ENCODE measurements around the gene ITGA1.

ITGA1 gene

GRCh38 chr5:52983731-52984636 lies 196.3 kb downstream of the ITGA1 start:
- H3K27ac Mint-ChIP-seq, result no peak overlapping the region
- no peak for DNase-seq (ENCODE audit: low spot score in 2 of 2)
- no peaks in the 10 kb centered on the region for H3K9me3 Mint-ChIP-seq
- H3K36me3 Mint-ChIP-seq, result no peaks in the 10 kb centered on the region
- H3K4me1 Mint-ChIP-seq, result peaks cover 4% of the 10 kb centered on the region
- H3K4me3 Mint-ChIP-seq, result no peak overlapping the region
- H3K27me3 Mint-ChIP-seq, result peaks cover 28% of the 10 kb centered on the region
- ATAC-seq (ENCODE audit: low read depth), result no peak

DNA sequence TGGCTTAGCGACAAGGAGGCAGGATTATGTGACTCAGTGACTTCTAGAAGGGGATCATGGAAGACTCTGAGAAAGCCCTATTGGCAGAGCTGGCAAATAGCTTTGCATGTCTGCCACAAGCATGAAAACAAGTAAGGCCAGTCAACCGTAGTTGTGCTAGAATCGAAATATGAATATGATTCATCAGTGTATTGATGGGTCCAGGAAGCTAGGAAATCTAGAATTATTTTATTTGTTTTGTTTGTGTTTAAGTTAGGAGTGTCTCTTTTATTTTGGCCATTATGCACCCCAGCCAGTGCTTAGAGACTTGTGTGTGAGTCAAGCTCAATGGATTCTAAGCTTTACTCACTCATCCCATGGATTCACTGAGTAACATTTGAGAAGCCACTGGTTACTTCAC lies 197.6 kb downstream of the ITGA1 start:
- no peaks in the 10 kb centered on the region for H3K9me3 Mint-ChIP-seq
- peaks cover 25% of the 10 kb centered on the region for H3K27me3 Mint-ChIP-seq
- no peak overlapping the region for H3K4me3 Mint-ChIP-seq
- DNase-seq (ENCODE audit: low spot score in 2 of 2) (no peak), ATAC-seq (ENCODE audit: low read depth) (no peak)
- H3K4me1 Mint-ChIP-seq, result peaks cover 4% of the 10 kb centered on the region
- H3K27ac Mint-ChIP-seq, result no peak overlapping the region
- H3K36me3 Mint-ChIP-seq, result no peaks in the 10 kb centered on the region

GRCh38 chr5:52987711-52988331 lies 200.1 kb downstream of the ITGA1 start:
- H3K27me3 Mint-ChIP-seq, result peaks cover 30% of the 10 kb centered on the region
- no peak for ATAC-seq (ENCODE audit: low read depth)

DNA sequence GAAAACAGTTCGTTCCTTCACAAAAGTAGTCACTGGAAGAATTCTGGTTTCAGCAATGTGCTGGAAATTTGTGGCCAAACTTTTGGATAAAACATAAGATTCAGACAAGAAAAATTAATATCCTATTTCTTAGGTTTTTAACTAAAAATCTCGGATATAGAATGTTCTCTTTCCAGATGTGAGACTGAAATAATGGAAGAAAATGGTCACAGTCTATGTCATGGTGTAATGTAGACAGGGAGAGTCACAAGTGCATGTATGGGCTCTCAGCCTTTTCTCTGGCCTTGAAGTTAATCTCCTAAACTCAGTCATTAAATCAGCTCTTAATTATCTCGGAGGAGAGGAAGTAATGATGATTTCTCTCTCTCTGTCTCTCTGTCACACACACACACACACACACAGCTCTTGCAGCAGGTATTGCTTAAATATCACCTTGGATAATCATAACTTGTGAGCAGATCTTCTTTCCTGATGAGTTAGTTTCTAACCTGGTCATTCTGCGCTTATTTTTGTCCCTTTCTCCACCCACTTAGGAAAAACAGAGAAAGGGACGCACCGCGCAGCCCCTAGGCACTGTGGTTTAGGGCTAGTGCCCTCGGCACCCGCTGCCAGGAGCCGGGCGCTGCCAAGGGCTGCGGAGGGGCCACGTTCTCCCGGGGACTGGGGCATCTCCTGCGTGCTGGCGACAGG lies 200.8 kb downstream of the ITGA1 start:
- Mint-ChIP-seq H3K4me3 (peak overlapping the region; percentile 68), H3K27ac (no peak overlapping the region), H3K4me1 (peaks cover 4% of the 10 kb centered on the region), H3K36me3 (no peaks in the 10 kb centered on the region), H3K9me3 (no peaks in the 10 kb centered on the region), H3K27me3 (peaks cover 31% of the 10 kb centered on the region)
- ATAC-seq (ENCODE audit: low read depth) (peak; percentile 34), DNase-seq (ENCODE audit: low spot score in 2 of 2) (no peak)

More at GRCh38 chr5:52987711-52988331, 200.1 kb downstream of the ITGA1 start:
- DNase-seq (ENCODE audit: low spot score in 2 of 2), result no peak
- H3K36me3 Mint-ChIP-seq, result no peaks in the 10 kb centered on the region
- peaks cover 4% of the 10 kb centered on the region for H3K4me1 Mint-ChIP-seq
- H3K4me3 Mint-ChIP-seq, result no peak overlapping the region
- no peaks in the 10 kb centered on the region for H3K9me3 Mint-ChIP-seq
- H3K27ac Mint-ChIP-seq, result no peak overlapping the region

- H3K4me3 Mint-ChIP-seq, result peak within 1 kb of the TSS; percentile 73
- peaks cover 32% of the 10 kb centered on the region for H3K27me3 Mint-ChIP-seq
- H3K36me3 Mint-ChIP-seq, result no peaks in the 10 kb centered on the region
- peaks cover 4% of the 10 kb centered on the region for H3K4me1 Mint-ChIP-seq
- H3K9me3 Mint-ChIP-seq, result no peaks in the 10 kb centered on the region
- ATAC-seq (ENCODE audit: low read depth), result peak; percentile 42
- peak in 1 of 2 donors; percentile 15 for DNase-seq (ENCODE audit: low spot score in 2 of 2)
- no peak within 1 kb of the TSS for H3K27ac Mint-ChIP-seq
Measured at GRCh38 chr5:52989025-52989780, 201.5 kb downstream of the ITGA1 start, which contains the start of gene ITGA2. Gene ITGA2 (plus strand): TSS chr5:52989352. CDS start chr5:52989469, 117 bp downstream.

DNA sequence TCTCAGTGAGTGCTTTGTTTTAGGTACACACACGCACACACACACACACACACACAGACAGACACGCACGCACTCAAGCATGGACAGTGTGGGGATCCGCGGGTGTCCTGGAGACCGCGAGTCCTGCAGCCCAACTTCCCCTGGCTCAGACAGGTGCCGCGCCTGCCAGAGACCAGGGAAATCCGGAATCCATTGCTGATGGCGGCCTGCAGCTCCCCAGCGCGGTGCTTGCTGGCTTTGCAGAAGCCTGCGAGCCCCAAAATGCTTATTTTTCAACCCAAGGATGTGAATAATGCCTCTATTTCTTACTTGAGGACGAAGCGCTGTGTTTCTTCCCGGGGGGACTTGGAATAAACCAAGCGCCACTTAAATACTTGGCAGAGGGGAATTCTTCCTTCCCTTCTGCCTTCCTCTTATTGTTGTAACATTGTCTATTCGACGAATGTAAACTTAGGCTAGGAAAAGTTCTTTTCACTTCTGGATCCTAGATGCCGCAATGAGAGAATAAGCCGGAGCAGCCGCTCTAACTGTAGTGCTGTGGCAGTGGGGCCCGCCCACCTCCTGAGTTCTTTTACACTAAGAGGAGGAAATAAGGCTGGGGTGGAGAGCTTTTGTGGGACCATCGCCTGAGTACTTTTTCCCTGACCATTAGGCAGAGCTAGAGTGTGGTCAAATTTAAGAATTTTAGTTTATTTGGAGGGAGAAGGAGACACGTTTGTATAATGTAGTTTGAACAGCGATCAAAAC lies 202.2 kb downstream of the ITGA1 start:
- H3K4me1 Mint-ChIP-seq, result peaks cover 4% of the 10 kb centered on the region
- DNase-seq (ENCODE audit: low spot score in 2 of 2), result no peak
- H3K4me3 Mint-ChIP-seq, result peak overlapping the region; percentile 73
- ATAC-seq (ENCODE audit: low read depth), result peak; percentile 48
- H3K27me3 Mint-ChIP-seq, result peaks cover 32% of the 10 kb centered on the region
- no peak overlapping the region for H3K27ac Mint-ChIP-seq
- no peaks in the 10 kb centered on the region for H3K9me3 Mint-ChIP-seq
- no peaks in the 10 kb centered on the region for H3K36me3 Mint-ChIP-seq

- Mint-ChIP-seq H3K4me1 (peaks cover 4% of the 10 kb centered on the region), H3K27me3 (peaks cover 29% of the 10 kb centered on the region), H3K27ac (no peak overlapping the region), H3K9me3 (no peaks in the 10 kb centered on the region), H3K36me3 (no peaks in the 10 kb centered on the region), H3K4me3 (no peak overlapping the region)
- ATAC-seq (ENCODE audit: low read depth) (no peak), DNase-seq (ENCODE audit: low spot score in 2 of 2) (no peak)
Measured at GRCh38 chr5:52990528-52990925, 202.8 kb downstream of the ITGA1 start.

DNA sequence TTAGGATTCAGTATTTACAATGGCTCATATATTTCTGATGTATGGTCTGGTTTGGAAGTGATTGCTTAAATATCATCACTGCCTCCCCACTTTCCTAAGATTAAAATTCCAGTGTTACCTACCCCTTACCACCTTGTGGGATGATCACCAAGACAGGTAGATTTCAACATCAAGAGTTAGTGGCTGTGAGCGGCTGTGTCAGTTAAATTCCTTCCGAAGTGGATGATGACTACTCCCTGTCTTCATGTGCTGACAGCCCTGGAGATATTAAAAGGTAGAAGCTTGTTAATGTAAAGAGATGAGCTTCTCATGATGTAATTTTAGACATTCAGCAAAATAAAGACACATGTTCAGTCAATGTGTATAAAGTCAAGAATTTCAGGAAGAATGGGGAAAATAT lies 205.7 kb downstream of the ITGA1 start:
- no peak for DNase-seq (ENCODE audit: low spot score in 2 of 2)

DNA sequence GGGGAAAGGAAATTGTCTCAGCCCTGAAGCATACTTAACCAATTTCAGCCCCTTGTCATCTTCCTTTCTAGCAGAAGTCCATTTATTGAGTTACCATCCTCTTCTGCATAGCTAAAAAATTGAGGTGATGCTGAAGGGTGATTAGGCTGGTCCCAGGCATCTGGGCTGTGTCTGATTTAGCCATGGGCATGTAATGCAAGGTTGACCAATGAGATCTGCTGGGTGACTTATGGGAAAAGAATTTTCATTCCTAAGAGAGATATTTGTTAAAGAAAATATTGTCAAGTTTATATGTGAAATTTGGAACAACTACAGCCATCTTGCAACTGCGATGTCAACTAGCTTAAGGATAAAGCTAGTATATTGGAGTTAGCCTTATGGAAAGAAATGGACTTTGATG lies 206.6 kb downstream of the ITGA1 start:
- DNase-seq (ENCODE audit: low spot score in 2 of 2), result no peak
- Mint-ChIP-seq H3K9me3 (no peaks in the 10 kb centered on the region), H3K27ac (no peak overlapping the region), H3K4me3 (no peak overlapping the region), H3K4me1 (no peaks in the 10 kb centered on the region), H3K36me3 (no peaks in the 10 kb centered on the region), H3K27me3 (peaks cover 14% of the 10 kb centered on the region)
- ATAC-seq (ENCODE audit: low read depth), result no peak

More for the DNA sequence above, 205.7 kb downstream of the ITGA1 start:
- Mint-ChIP-seq H3K4me3 (no peak overlapping the region), H3K36me3 (no peaks in the 10 kb centered on the region), H3K4me1 (peaks cover 4% of the 10 kb centered on the region), H3K27me3 (peaks cover 14% of the 10 kb centered on the region), H3K27ac (no peak overlapping the region), H3K9me3 (no peaks in the 10 kb centered on the region)
- no peak for ATAC-seq (ENCODE audit: low read depth)

- ATAC-seq (ENCODE audit: low read depth), result no peak
- peaks cover 14% of the 10 kb centered on the region for H3K27me3 Mint-ChIP-seq
Measured at GRCh38 chr5:52995095-52995494, 207.4 kb downstream of the ITGA1 start.

DNA sequence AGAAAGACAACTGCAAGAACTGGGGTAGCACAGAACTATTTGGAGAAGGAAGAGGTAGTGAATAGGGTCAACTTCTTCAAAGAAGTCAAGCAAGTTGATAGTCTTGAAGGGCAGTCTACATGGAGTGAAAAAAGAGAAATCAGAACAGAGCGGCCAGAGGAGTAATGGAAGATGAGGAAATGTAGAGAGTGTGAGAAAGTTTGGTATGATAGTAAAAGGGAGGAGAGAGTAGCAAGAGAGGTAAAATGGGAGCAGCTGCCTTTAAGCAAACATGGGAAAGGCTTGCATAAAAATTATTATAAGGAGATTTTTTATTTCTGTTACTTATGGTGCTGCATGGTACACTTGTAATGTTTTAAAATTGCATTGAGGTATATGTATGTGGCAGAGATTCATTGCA lies 208.2 kb downstream of the ITGA1 start:
- Mint-ChIP-seq H3K4me1 (no peaks in the 10 kb centered on the region), H3K4me3 (no peak overlapping the region), H3K27ac (no peak overlapping the region), H3K36me3 (no peaks in the 10 kb centered on the region), H3K9me3 (no peaks in the 10 kb centered on the region), H3K27me3 (peaks cover 14% of the 10 kb centered on the region)
- ATAC-seq (ENCODE audit: low read depth) (no peak), DNase-seq (ENCODE audit: low spot score in 2 of 2) (no peak)

More at GRCh38 chr5:52995095-52995494, 207.4 kb downstream of the ITGA1 start:
- no peak for DNase-seq (ENCODE audit: low spot score in 2 of 2)
- H3K36me3 Mint-ChIP-seq, result no peaks in the 10 kb centered on the region
- H3K9me3 Mint-ChIP-seq, result no peaks in the 10 kb centered on the region
- no peak overlapping the region for H3K27ac Mint-ChIP-seq
- no peaks in the 10 kb centered on the region for H3K4me1 Mint-ChIP-seq
- no peak overlapping the region for H3K4me3 Mint-ChIP-seq

GRCh38 chr5:52996979-52997378 lies 209.3 kb downstream of the ITGA1 start:
- H3K9me3 Mint-ChIP-seq, result no peaks in the 10 kb centered on the region
- no peaks in the 10 kb centered on the region for H3K4me1 Mint-ChIP-seq
- DNase-seq (ENCODE audit: low spot score in 2 of 2) (no peak), ATAC-seq (ENCODE audit: low read depth) (no peak)
- H3K27ac Mint-ChIP-seq, result no peak overlapping the region
- peaks cover 14% of the 10 kb centered on the region for H3K27me3 Mint-ChIP-seq
- H3K36me3 Mint-ChIP-seq, result no peaks in the 10 kb centered on the region
- no peak overlapping the region for H3K4me3 Mint-ChIP-seq

DNA sequence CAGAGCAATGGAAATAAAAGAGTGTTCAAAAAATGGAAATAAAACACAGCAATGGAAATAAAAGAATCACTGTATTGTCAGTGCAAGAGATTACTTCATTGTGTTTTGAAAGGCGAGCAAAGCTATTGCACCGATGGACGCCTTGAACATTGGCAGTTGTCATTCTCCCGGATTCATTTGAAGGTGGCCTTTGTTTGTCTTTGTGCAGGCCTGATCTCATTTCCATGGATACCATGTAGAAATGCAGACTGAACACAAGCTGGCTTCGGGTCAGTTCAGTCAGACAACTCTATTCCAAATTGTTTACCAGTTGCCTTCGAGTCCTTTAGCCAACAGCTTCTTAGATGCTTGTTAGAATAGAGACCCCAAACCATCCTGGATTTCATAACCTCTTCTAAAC lies 209.7 kb downstream of the ITGA1 start:
- no peaks in the 10 kb centered on the region for H3K36me3 Mint-ChIP-seq
- no peak overlapping the region for H3K4me3 Mint-ChIP-seq
- no peaks in the 10 kb centered on the region for H3K9me3 Mint-ChIP-seq
- H3K4me1 Mint-ChIP-seq, result no peaks in the 10 kb centered on the region
- ATAC-seq (ENCODE audit: low read depth), result no peak
- DNase-seq (ENCODE audit: low spot score in 2 of 2), result no peak
- no peak overlapping the region for H3K27ac Mint-ChIP-seq
- peaks cover 10% of the 10 kb centered on the region for H3K27me3 Mint-ChIP-seq

Measured in memory B cell (primary cell).